ENCODE measurements around the gene EIF1.

The EIF1 gene

GRCh38 chr17:41718287-41718645 lies 29.6 kb downstream of the EIF1 start:
- TF ChIP-seq CTCF (conservative IDR thresholded peaks at IDR 0.05; ENCODE audit: low read depth, low read length), result no peak
- no peak for DNase-seq (ENCODE audit: low read depth)
- H3K4me3 ChIP-seq (ENCODE audit: low read depth, low read length), result no peak overlapping the region

GRCh38 chr17:41722231-41722630 lies 33.5 kb downstream of the EIF1 start:
- DNase-seq (ENCODE audit: low read depth), result no peak
- H3K4me3 ChIP-seq (ENCODE audit: low read depth, low read length), result no peak overlapping the region
- TF ChIP-seq CTCF (conservative IDR thresholded peaks at IDR 0.05; ENCODE audit: low read depth, low read length), result no peak

GRCh38 chr17:41723801-41724475 lies 35.3 kb downstream of the EIF1 start:
- H3K4me3 ChIP-seq (ENCODE audit: low read depth, low read length), result no peak overlapping the region
- TF ChIP-seq CTCF (conservative IDR thresholded peaks at IDR 0.05; ENCODE audit: low read depth, low read length), result no peak
- no peak for DNase-seq (ENCODE audit: low read depth)

- H3K4me3 ChIP-seq (ENCODE audit: low read depth, low read length), result no peak overlapping the region
- DNase-seq (ENCODE audit: low read depth), result no peak
- no peak for TF ChIP-seq CTCF (conservative IDR thresholded peaks at IDR 0.05; ENCODE audit: low read depth, low read length)
Observed at GRCh38 chr17:41724476-41725050, 35.9 kb downstream of the EIF1 start.

GRCh38 chr17:41725134-41725533 lies 36.4 kb downstream of the EIF1 start:
- TF ChIP-seq CTCF (conservative IDR thresholded peaks at IDR 0.05; ENCODE audit: low read depth, low read length), result no peak
- no peak for DNase-seq (ENCODE audit: low read depth)
- no peak overlapping the region for H3K4me3 ChIP-seq (ENCODE audit: low read depth, low read length)

GRCh38 chr17:41728056-41728455 lies 39.4 kb downstream of the EIF1 start:
- no peak for DNase-seq (ENCODE audit: low read depth)
- TF ChIP-seq CTCF (conservative IDR thresholded peaks at IDR 0.05; ENCODE audit: low read depth, low read length), result no peak
- H3K4me3 ChIP-seq (ENCODE audit: low read depth, low read length), result no peak overlapping the region

GRCh38 chr17:41730479-41730878 lies 41.8 kb downstream of the EIF1 start:
- no peak for TF ChIP-seq CTCF (conservative IDR thresholded peaks at IDR 0.05; ENCODE audit: low read depth, low read length)
- no peak for DNase-seq (ENCODE audit: low read depth)
- H3K4me3 ChIP-seq (ENCODE audit: low read depth, low read length), result no peak overlapping the region
